Testis (tissue), 3 donors: Measurements from ENCODE around the gene PRKAG2. TPM values are rescaled to one million over a fixed set of nuclear protein-coding genes. Genes with fewer than 3 reads are reported as not detected.

Experiments
- DNase-seq: peaks from one replicate; pipeline ENCODE4 v3.0.0-alpha.2; 2019
- H3K27ac ChIP-seq, 2 donors: fragments of 200-600 bp; sonication (generic); one replicate each; pipeline ENCODE4 v1.5.1; 2019
- H3K27me3 ChIP-seq: fragments of 200-600 bp; sonication (generic); one replicate; pipeline ENCODE4 v1.5.1; 2019
- H3K36me3 ChIP-seq: fragments of 200-600 bp; sonication (generic); one replicate; pipeline ENCODE4 v1.5.1; 2017; ENCODE audit warnings: low read depth; ENCODE audit errors: missing control alignments
- H3K4me1 ChIP-seq: fragments of 200-600 bp; sonication (generic); one replicate; pipeline ENCODE4 v1.5.1; 2019
- H3K4me3 ChIP-seq, 2 donors: fragments of 200-600 bp; sonication (generic); one replicate each; pipeline ENCODE4 v1.5.1; 2017 to 2019
- H3K9me3 ChIP-seq: fragments of 200-600 bp; sonication (generic); one replicate; pipeline ENCODE4 v1.5.1; 2017
- CTCF ChIP-seq, 3 experiments: fragments of 450-650 bp in 2 of 3; fragments of 200-600 bp in 1 of 3; sonication (generic) in 1 of 3; IDR thresholded peaks; one replicate each; pipeline ENCODE4 v1.5.1; 2016 to 2019; ENCODE audit warnings: antibody characterized with exemption in 3 of 3, mild to moderate bottlenecking in 2 of 3, moderate library complexity in 1 of 3
- POLR2A ChIP-seq: fragments of 450-650 bp; IDR thresholded peaks from one replicate; pipeline ENCODE4 v1.6.1; 2017; ENCODE audit warnings: antibody characterized with exemption, mild to moderate bottlenecking, moderate library complexity
- WGBS, 2 donors: methylation state at CpG; one replicate each; pipeline ENCODE4 v1.1.5; 2018; 5-methylcytosine and 5-hydroxymethylcytosine counted together
- intact Hi-C: fragments of 100-400 bp; cut with DNase I; formaldehyde crosslinking; loops from one replicate; pipeline ENCODE4 v1.15.1; 2023; ENCODE audit warnings: low total_unique reads
- polyA plus RNA-seq: library from polyadenylated mRNA; stranded (reverse); fragments of 350-450 nt; fragmentation: Illumina TruSeq; extraction: RNeasy Lipid Tissue Mini Kit (QIAGEN cat#74804); gene quantifications from one replicate; pipeline ENCODE4 v1.2.3, GENCODE V29; 2014; ENCODE audit warnings: low read depth, low replicate concordance; ENCODE audit not compliant: insufficient read depth
- total RNA-seq, 2 donors: library from RNA; depleted of rRNA; stranded (reverse); fragments of >200 nt; gene quantifications; one replicate each; pipeline ENCODE4 v1.2.3, GENCODE V29; 2016

PRKAG2 gene
- total and polyA plus RNA-seq, 3 donors from 2014 or later: 27.9 to 28.7 (median 28.6) TPM

GRCh38 chr7:151862606-151863381, 14.1 kb downstream of the PRKAG2 start:
- DNase-seq: no peak
- WGBS, 2 donors: 93 to 94% methylated on average over 9 to 21 of the region's 21 CpGs
- Histone ChIP-seq H3K4me3 (no peak overlapping the region), H3K4me1 (no peaks in the 10 kb centered on the region), H3K9me3 (no peaks in the 10 kb centered on the region), H3K36me3 (no peaks in the 10 kb centered on the region), H3K27ac (no peak overlapping the region), H3K27me3 (no peaks in the 10 kb centered on the region)
- intact Hi-C loops: no loop called here
- TF ChIP-seq CTCF (IDR thresholded peaks at IDR 0.05) (no peak), POLR2A (no peak)

- Histone ChIP-seq H3K9me3 (no peaks in the 10 kb centered on the region), H3K27ac (no peak overlapping the region), H3K27me3 (no peaks in the 10 kb centered on the region), H3K4me1 (no peaks in the 10 kb centered on the region), H3K36me3 (no peaks in the 10 kb centered on the region), H3K4me3 (no peak overlapping the region)
- 89 to 94% methylated on average over 6 to 9 of the region's 9 CpGs for WGBS, 2 donors
- no peak for DNase-seq
- TF ChIP-seq POLR2A: no peak
- no peak for TF ChIP-seq CTCF (IDR thresholded peaks at IDR 0.05)
- intact Hi-C loops: no loop called here
Measured at GRCh38 chr7:151861881-151862280, 15.0 kb downstream of the PRKAG2 start.

- Histone ChIP-seq H3K27me3 (no peaks in the 10 kb centered on the region), H3K36me3 (no peaks in the 10 kb centered on the region), H3K9me3 (no peaks in the 10 kb centered on the region), H3K27ac (no peak overlapping the region), H3K4me3 (no peak overlapping the region), H3K4me1 (no peaks in the 10 kb centered on the region)
- no peak for DNase-seq
- WGBS, 2 donors: 78 to 86% methylated on average over 5 of the region's 5 CpGs
- intact Hi-C loops: no loop called here
- TF ChIP-seq POLR2A (no peak), CTCF (IDR thresholded peaks at IDR 0.05) (no peak)
Measured at GRCh38 chr7:151860771-151861170, 16.1 kb downstream of the PRKAG2 start.

- Histone ChIP-seq H3K4me1 (no peaks in the 10 kb centered on the region), H3K9me3 (no peaks in the 10 kb centered on the region), H3K27ac (no peak overlapping the region), H3K36me3 (no peaks in the 10 kb centered on the region), H3K4me3 (no peak overlapping the region), H3K27me3 (no peaks in the 10 kb centered on the region)
- WGBS, 2 donors: 94% methylated on average over 14 to 15 of the region's 15 CpGs
- intact Hi-C loops: no loop called here
- TF ChIP-seq POLR2A (no peak), CTCF (IDR thresholded peaks at IDR 0.05) (no peak)
- DNase-seq: no peak
Measured at GRCh38 chr7:151859948-151860685, 16.8 kb downstream of the PRKAG2 start.
